GM12878 (cell line): Measurements from ENCODE around the gene CNNM1. TPM values are rescaled to one million over a fixed set of nuclear protein-coding genes. Genes with fewer than 3 reads are reported as not detected.

Experiments used
- ATAC-seq: fragments of 200-7000 bp; cut with Tn5 transposase; 3 replicates; pipeline ENCODE4 v1.9.1; 2020; ENCODE audit warnings: mild to moderate bottlenecking, moderate library complexity
- BruUV-seq: library from RNA; stranded (reverse); fragments of 400-500 nt; replicated peaks from 2 replicates; lab custom pipeline; 2021; lab: Mats Ljungman, UMichigan
- CTCF ChIA-PET: fragments of 300-600 bp; sonication (Branson Sonifier 250); formaldehyde crosslinking; extraction: SDS; loops from one replicate; lab custom pipeline; 2021; ENCODE audit warnings: inconsistent platforms; lab: Yijun Ruan, JAX
- POLR2A ChIA-PET: fragments of 350-600 bp; formaldehyde crosslinking; extraction: SDS; loops from one replicate; lab custom pipeline; 2021; ENCODE audit warnings: inconsistent platforms; lab: Charles Lee
- RAD21 ChIA-PET: fragments of 300-600 bp; sonication (Branson Sonifier 250); formaldehyde crosslinking; loops from one replicate; lab custom pipeline; 2023; ENCODE audit warnings: antibody characterized with exemption; ENCODE audit not compliant: unreplicated experiment; lab: Charles Lee
- SMC1A ChIA-PET: fragments of 300-600 bp; sonication (Branson Sonifier 250); formaldehyde crosslinking; loops from one replicate; lab custom pipeline; 2023; ENCODE audit not compliant: unreplicated experiment, uncharacterized antibody; lab: Charles Lee
- DNase-seq: peaks from one replicate; pipeline ENCODE4 v3.0.0-alpha.2; 2011; ENCODE audit warnings: low read depth, low spot score
- FAIRE-seq: peaks from 3 replicates; lab custom pipeline; 2011; peaks lifted over from hg19 to GRCh38; lab: Jason Lieb, UNC
- H2AFZ ChIP-seq: 2 replicates; pipeline ENCODE4 v1.6.0; 2011; ENCODE audit warnings: low read depth, low read length, control low read depth; ENCODE audit not compliant: control insufficient read depth
- H3K27ac ChIP-seq: 2 replicates; pipeline ENCODE4 v1.5.1; 2011; ENCODE audit warnings: control low read depth; ENCODE audit not compliant: control insufficient read depth, insufficient read depth
- H3K27me3 ChIP-seq, 2 experiments: replicated peaks in 1 of 2; 2 replicates each; pipeline versions ENCODE4 v1.6.0 to v1.6.1; 2011; ENCODE audit warnings: low read length in 1 of 2; ENCODE audit not compliant: control insufficient read depth in 2 of 2, insufficient read depth in 2 of 2
- H3K36me3 ChIP-seq, 2 experiments: 2 replicates each; pipeline ENCODE4 v1.5.1; 2011; ENCODE audit warnings: low read length in 1 of 2; ENCODE audit not compliant: control insufficient read depth in 2 of 2, insufficient read depth in 2 of 2
- H3K4me1 ChIP-seq: 2 replicates; pipeline ENCODE4 v1.6.1; 2011; ENCODE audit warnings: mild to moderate bottlenecking, low read length, moderate library complexity, mixed read lengths; ENCODE audit not compliant: control insufficient read depth, insufficient read depth
- H3K4me2 ChIP-seq: 2 replicates; pipeline ENCODE4 v1.6.0; 2011; ENCODE audit warnings: control low read depth; ENCODE audit not compliant: control insufficient read depth, insufficient read depth
- H3K4me3 ChIP-seq: fragments of 200-600 bp; sonication (generic); 2 replicates; pipeline ENCODE4 v1.5.1; 2016
- H3K79me2 ChIP-seq: 2 replicates; pipeline ENCODE4 v1.6.0; 2011; ENCODE audit warnings: low read length; ENCODE audit not compliant: control insufficient read depth, insufficient read depth
- H3K9ac ChIP-seq: 2 replicates; pipeline ENCODE4 v1.8.0; 2011; ENCODE audit warnings: low read length, control low read depth, mixed read lengths; ENCODE audit not compliant: control insufficient read depth, insufficient read depth
- H3K9me3 ChIP-seq: replicated peaks from 3 replicates; pipeline ENCODE4 v1.5.1; 2011; ENCODE audit warnings: mild to moderate bottlenecking, low read length; ENCODE audit not compliant: control insufficient read depth, insufficient read depth
- H4K20me1 ChIP-seq: 2 replicates; pipeline ENCODE4 v1.6.0; 2011; ENCODE audit not compliant: control insufficient read depth, insufficient read depth
- CEBPZ ChIP-seq: fragments of 150-350 bp; IDR thresholded peaks from 2 replicates; pipeline ENCODE4 v1.6.1; 2016; ENCODE audit warnings: low read depth, low read length
- DPF2 ChIP-seq: fragments of 450-650 bp; IDR thresholded peaks from 2 replicates; pipeline ENCODE4 v1.6.1; 2017; ENCODE audit warnings: mild to moderate bottlenecking
- E4F1 ChIP-seq: fragments of 450-650 bp; IDR thresholded peaks from 2 replicates; pipeline ENCODE4 v1.6.1; 2018; ENCODE audit warnings: borderline replicate concordance, mild to moderate bottlenecking; ENCODE audit not compliant: partially characterized antibody
- ETV6 ChIP-seq, 2 experiments: fragments of 450-650 bp in 1 of 2; IDR thresholded peaks in 1 of 2; conservative IDR thresholded peaks in 1 of 2; 2 replicates each; pipeline ENCODE4 v1.6.1; 2014; ENCODE audit warnings: antibody characterized with exemption in 1 of 2, borderline replicate concordance in 1 of 2, low read depth in 1 of 2, mild to moderate bottlenecking in 1 of 2, moderate library complexity in 1 of 2
- FOXM1 ChIP-seq: IDR thresholded peaks from 2 replicates; pipeline ENCODE4 v1.6.1; 2012; ENCODE audit warnings: low read depth, mild to moderate bottlenecking, inconsistent platforms, low read length, moderate library complexity
- IRF4 ChIP-seq: IDR thresholded peaks from 2 replicates; pipeline ENCODE4 v1.6.1; 2011; ENCODE audit warnings: low read depth, low read length
- KDM1A ChIP-seq: fragments of 200-600 bp; sonication (generic); IDR thresholded peaks from 2 replicates; pipeline ENCODE4 v1.6.1; 2016; ENCODE audit warnings: borderline replicate concordance
- MTA3 ChIP-seq: IDR thresholded peaks from 2 replicates; pipeline ENCODE4 v1.6.1; 2012; ENCODE audit warnings: low read length, inconsistent platforms, borderline replicate concordance
- NRF1 ChIP-seq: conservative IDR thresholded peaks from 2 replicates; pipeline ENCODE4 v1.6.1; 2011; ENCODE audit warnings: mild to moderate bottlenecking, low read depth, low read length, improper control_type of control experiment
- PBX3 ChIP-seq: IDR thresholded peaks from 2 replicates; pipeline ENCODE4 v1.6.1; 2011; ENCODE audit warnings: mild to moderate bottlenecking, low read depth, low read length, moderate library complexity; ENCODE audit not compliant: insufficient replicate concordance
- RAD21 ChIP-seq: IDR thresholded peaks from 2 replicates; pipeline ENCODE4 v1.6.1; 2011; ENCODE audit warnings: mild to moderate bottlenecking, low read depth, low read length, moderate library complexity; ENCODE audit not compliant: insufficient read depth
- RELB ChIP-seq: fragments of 450-650 bp; IDR thresholded peaks from 2 replicates; pipeline ENCODE4 v1.6.1; 2017; ENCODE audit warnings: low read depth, mild to moderate bottlenecking, moderate library complexity
- SIN3A ChIP-seq: IDR thresholded peaks from 2 replicates; pipeline ENCODE4 v1.6.1; 2012; ENCODE audit warnings: low read depth, low read length, improper control_type of control experiment
- STAT1 ChIP-seq: fragments of 450-650 bp; conservative IDR thresholded peaks from 2 replicates; pipeline ENCODE4 v1.6.1; 2014; ENCODE audit warnings: antibody characterized with exemption, mild to moderate bottlenecking
- USF2 ChIP-seq: IDR thresholded peaks from 2 replicates; pipeline ENCODE4 v1.6.1; 2011; ENCODE audit warnings: low read depth, low read length, improper control_type of control experiment, borderline replicate concordance
- WGBS: methylation state at CpG from one replicate; pipeline ENCODE4 v1.1.6; 2016; ENCODE audit warnings: low lambda C conversion rate; ENCODE audit not compliant: insufficient replicate concordance, insufficient coverage; ENCODE audit errors: missing lambda C conversion rate; 5-methylcytosine and 5-hydroxymethylcytosine counted together
- in situ Hi-C: fragments of 300-500 bp; cut with MboI; formaldehyde crosslinking; loops from 9 replicates; pipeline ENCODE4 v1.14.3; 2018; ENCODE audit warnings: mixed read lengths
- intact Hi-C: fragments of 100-400 bp; cut with micrococcal nuclease; formaldehyde crosslinking; loops from one replicate; pipeline ENCODE4 v1.14.2; 2022; ENCODE audit not compliant: unreplicated experiment
- polyA plus RNA-seq, 11 experiments: library from polyadenylated mRNA; depleted of rRNA in 4 of 11; unstranded in 6 of 11; stranded (reverse) in 5 of 11; fragments of >200 nt; fragmentation: Nextera tagmentation in 4 of 11; fragmentation: Illumina TruSeq in 1 of 11; extraction: Ambion mirVana in 4 of 11; extraction: Trizol in 1 of 11; gene quantifications; 1 replicate in 1 of 11; 2 replicates in 10 of 11; pipeline versions ENCODE4 v1.2.1 to v1.2.3, GENCODE V29; 2011 to 2016; ENCODE audit warnings: inconsistent platforms in 2 of 11, missing spikeins in 2 of 11, low read depth in 1 of 11
- total RNA-seq, 4 experiments: library from RNA; depleted of rRNA in 3 of 4; stranded (reverse); fragments of >200 nt in 3 of 4; fragmentation: Illumina TruSeq in 1 of 4; extraction: Trizol in 1 of 4; gene quantifications; 2 replicates each; pipeline versions ENCODE4 v1.2.1 to v1.2.3, GENCODE V29; 2013 to 2021

The CNNM1 gene
- total and polyA plus RNA-seq, 10 of the 15 experiments (the other 5 are each of a cell fraction or from before 2014, with no cell fraction given): 0.01 TPM; not detected in 9

GRCh38 chr10:99410146-99410545 is 81.0 kb downstream of the CNNM1 start:
- Histone ChIP-seq H3K9me3 (no peaks in the 10 kb centered on the region), H3K36me3 (peaks cover 7 to 8% of the 10 kb centered on the region in 2 experiments), H3K27me3 (no peaks in the 10 kb centered on the region), H3K4me3 (no peak overlapping the region), H3K9ac (no peak overlapping the region), H3K4me1 (no peaks in the 10 kb centered on the region), H2AFZ (no peak overlapping the region), H3K79me2 (no peaks in the 10 kb centered on the region), H3K4me2 (no peak overlapping the region), H4K20me1 (no peaks in the 10 kb centered on the region), H3K27ac (no peak overlapping the region)
- ATAC-seq: no peak
- ChIA-PET CTCF (interaction anchor here (1.2 kb wide), 1 partner anchor 17 kb away, joined by 6 read pairs; no protein-coding TSS in a partner anchor), POLR2A (no interaction called here), SMC1A (interaction anchor here (0.7 kb wide), 1 partner anchor 22 kb away, joined by 3 read pairs; no protein-coding TSS in a partner anchor), RAD21 (no interaction called here)
- no peak for DNase-seq
- no peak for FAIRE-seq
- BruUV-seq: no TSS peak
- no peak for TF ChIP-seq RAD21
- TF ChIP-seq SIN3A: no peak
- no peak for TF ChIP-seq NRF1
- TF ChIP-seq STAT1: no peak
- no peak for TF ChIP-seq RELB
- TF ChIP-seq PBX3: no peak
- no peak for TF ChIP-seq KDM1A
- no peak for TF ChIP-seq USF2
- no peak for TF ChIP-seq MTA3
- no peak for TF ChIP-seq CEBPZ
- TF ChIP-seq IRF4: no peak
- no peak for TF ChIP-seq FOXM1
- no peak for TF ChIP-seq DPF2
- no peak for TF ChIP-seq E4F1
- TF ChIP-seq ETV6 (conservative IDR thresholded peaks at IDR 0.05 in 1 of 2, IDR thresholded peaks at IDR 0.05 in 1 of 2; ENCODE audit: borderline replicate concordance in 1 of 2, low read depth in 1 of 2): no peak
- in situ Hi-C loops: no loop called here
- intact Hi-C loops: no loop called here
- WGBS: 63% methylated on average over 1 of the region's 1 CpG
